Prostate gland (tissue), 2 donors: Measurements from ENCODE around the gene OTOF.

Source experiments
- CTCF ChIP-seq, 4 experiments: fragments of 200-600 bp in 2 of 4; fragments of 450-650 bp in 2 of 4; sonication (generic) in 2 of 4; IDR thresholded peaks; 1 replicate in 3 of 4; 2 replicates in 1 of 4; pipeline ENCODE4 v1.5.1; 2016 to 2019; ENCODE audit warnings: antibody characterized with exemption in 4 of 4, mild to moderate bottlenecking in 2 of 4, moderate library complexity in 2 of 4
- POLR2A ChIP-seq: fragments of 450-650 bp; IDR thresholded peaks from one replicate; pipeline ENCODE4 v1.6.1; 2016; ENCODE audit warnings: antibody characterized with exemption, mild to moderate bottlenecking
- POLR2AphosphoS5 ChIP-seq: sonication (generic); formaldehyde crosslinking; IDR thresholded peaks from one replicate; pipeline ENCODE4 v1.6.1; 2017; ENCODE audit warnings: antibody characterized with exemption

- no peak for TF ChIP-seq CTCF (IDR thresholded peaks at IDR 0.05)
- no peak for TF ChIP-seq POLR2A
- TF ChIP-seq POLR2AphosphoS5: no peak
These were observed 44.8 kb upstream of the OTOF start for GRCh38 chr2:26522751-26523171.
